ENCODE data around the gene PARD6B. TPM values are rescaled to one million over a fixed set of nuclear protein-coding genes. Genes with fewer than 3 reads are reported as not detected.

PARD6B gene
- total and polyA plus RNA-seq, 4 experiments from 2014 or later = 0.71 to 12.7 (median 5.9) TPM

GRCh38 chr20:50805349-50805684 lies 73.9 kb downstream of the PARD6B start:
- Mint-ChIP-seq H3K4me3 (peak overlapping the region in 6 of 8 donors; percentile 29 to 74 (median 62)), H3K36me3 (no peaks in the 10 kb centered on the region), H3K27ac (peak overlapping the region; percentile 77 to 94 (median 90)), H3K9me3 (no peaks in the 10 kb centered on the region), H3K27me3 (no peaks in the 10 kb centered on the region), H3K4me1 (peaks cover 11 to 24% (median 17%) of the 10 kb centered on the region in 4 donors)
- Histone ChIP-seq H3K27me3 (ENCODE audit: insufficient read depth, low read length) (no peaks in the 10 kb centered on the region), H3K4me3 (ENCODE audit: low read length in 2 of 2) (no peak overlapping the region), H3K27ac (ENCODE audit: low read depth, low read length) (peak overlapping the region; percentile 45), H3K9me3 (ENCODE audit: control insufficient read depth in 1 of 2, low read length in 2 of 2) (no peaks in the 10 kb centered on the region), H3K36me3 (ENCODE audit: insufficient read depth, low read length) (no peaks in the 10 kb centered on the region), H3K4me1 (ENCODE audit: insufficient read depth, low read length) (peaks cover 16% of the 10 kb centered on the region)
- POLR2A ChIA-PET (ENCODE audit: partially characterized antibody) = interaction anchor here (1.0 to 1.8 kb wide), 2 partner anchors 10 to 126 kb away, joined by 3 to 6 read pairs; partner anchors contain the start of genes ADNP and BCAS4
- CTCF ChIA-PET (ENCODE audit: partially characterized antibody) = interaction anchor here (1.3 to 1.7 kb wide), 2 partner anchors 11 to 15 kb away, joined by 3 to 9 read pairs; partner anchors contain the start of gene BCAS4
- no peak for DNase-seq
- intact Hi-C loops (cut with micrococcal nuclease) = no loop called here

GRCh38 chr20:50806126-50806768 lies 74.9 kb downstream of the PARD6B start:
- no peak for DNase-seq
- H3K4me3 Mint-ChIP-seq = peak overlapping the region in 2 of 8 donors; percentile 12 to 57
- CTCF ChIA-PET (ENCODE audit: partially characterized antibody) = interaction anchor here (1.0 to 1.7 kb wide), 3 partner anchors 11 to 124 kb away, joined by 3 to 9 read pairs (median 4); partner anchors contain the start of gene BCAS4
- POLR2A ChIA-PET (ENCODE audit: partially characterized antibody) = interaction anchor here (1.8 kb wide), 1 partner anchor 11 kb away, joined by 6 read pairs; the partner anchor contains the start of gene BCAS4
- H3K27me3 ChIP-seq (ENCODE audit: insufficient read depth, low read length) = no peaks in the 10 kb centered on the region
- H3K4me3 ChIP-seq (ENCODE audit: low read length in 2 of 2) = no peak overlapping the region
- H3K27ac Mint-ChIP-seq = peak overlapping the region in 5 of 7 donors; percentile 42 to 88 (median 42)
- H3K27me3 Mint-ChIP-seq = no peaks in the 10 kb centered on the region
- intact Hi-C loops (cut with micrococcal nuclease) = no loop called here
- H3K36me3 ChIP-seq (ENCODE audit: insufficient read depth, low read length) = no peaks in the 10 kb centered on the region
- no peaks in the 10 kb centered on the region for H3K36me3 Mint-ChIP-seq
- H3K27ac ChIP-seq (ENCODE audit: low read depth, low read length) = no peak overlapping the region
- H3K9me3 ChIP-seq (ENCODE audit: control insufficient read depth in 1 of 2, low read length in 2 of 2) = no peaks in the 10 kb centered on the region
- H3K4me1 ChIP-seq (ENCODE audit: insufficient read depth, low read length) = peaks cover 16% of the 10 kb centered on the region
- H3K4me1 Mint-ChIP-seq = peaks cover 13 to 24% (median 18%) of the 10 kb centered on the region in 4 donors
- no peaks in the 10 kb centered on the region for H3K9me3 Mint-ChIP-seq

Other genes with a start within 250 kb of the PARD6B start
- 10 to 100 TPM; 59.5 to 61.5 TPM for gene PTPN1, start 221.2 kb upstream of the PARD6B start, total RNA-seq
- 10 to 100 TPM; 21.0 to 41.0 TPM for gene PTPN1, start 221.2 kb upstream of the PARD6B start, polyA plus RNA-seq
- gene RIPOR3, start 40.0 kb upstream of the PARD6B start, total RNA-seq = not detected
- gene RIPOR3, start 40.0 kb upstream of the PARD6B start, polyA plus RNA-seq = 1 to 10 TPM in 1 of 2 donors, under 1 TPM in 1; 0.49 to 1.3 TPM
- 10 to 100 TPM; 17.6 to 17.8 TPM for gene BCAS4, start 63.5 kb downstream of the PARD6B start, total RNA-seq
- gene BCAS4, start 63.5 kb downstream of the PARD6B start, polyA plus RNA-seq = 10 to 100 TPM; 10.8 to 14.6 TPM
- gene ADNP, start 199.9 kb downstream of the PARD6B start, total RNA-seq = 10 to 100 TPM; 64.8 to 65.6 TPM
- 10 to 100 TPM in 1 of 2 donors, 1 to 10 TPM in 1; 1.9 to 11.6 TPM for gene ADNP, start 199.9 kb downstream of the PARD6B start, polyA plus RNA-seq
- gene DPM1, start 227.0 kb downstream of the PARD6B start, total RNA-seq = 10 to 100 TPM; 39.9 to 40.9 TPM
- 10 to 100 TPM; 70.3 to 79.2 TPM for gene DPM1, start 227.0 kb downstream of the PARD6B start, polyA plus RNA-seq
- gene MOCS3, start 227.2 kb downstream of the PARD6B start, total RNA-seq = 1 to 10 TPM; 8.8 to 8.9 TPM
- 1 to 10 TPM; 3.9 to 4.9 TPM for gene MOCS3, start 227.2 kb downstream of the PARD6B start, polyA plus RNA-seq